Epithelial cell of proximal tubule (primary cell): ENCODE data around the gene DESI1. TPM values are rescaled to one million over a fixed set of nuclear protein-coding genes. Genes with fewer than 3 reads are reported as not detected.

Source experiments
- DNase-seq: peaks from one replicate; pipeline ENCODE4 v3.0.0-alpha.2; 2011; ENCODE audit warnings: low read depth
- H3K4me3 ChIP-seq: 2 replicates; pipeline ENCODE4 v1.5.1; 2011; ENCODE audit warnings: low read depth, mild to moderate bottlenecking, low read length
- total RNA-seq: library from RNA; depleted of rRNA; stranded (reverse); fragments of >200 nt; gene quantifications from 2 replicates; pipeline ENCODE4 v1.2.3, GENCODE V29; 2015
- TF ChIP-seq, protein P1 (sequence below): conservative IDR thresholded peaks from 2 replicates; pipeline ENCODE4 v1.5.1; 2012; ENCODE audit warnings: low read depth, mild to moderate bottlenecking, low read length

The DESI1 gene
- total RNA-seq, 1 donor from 2014 or later = 21.8 TPM

DNA sequence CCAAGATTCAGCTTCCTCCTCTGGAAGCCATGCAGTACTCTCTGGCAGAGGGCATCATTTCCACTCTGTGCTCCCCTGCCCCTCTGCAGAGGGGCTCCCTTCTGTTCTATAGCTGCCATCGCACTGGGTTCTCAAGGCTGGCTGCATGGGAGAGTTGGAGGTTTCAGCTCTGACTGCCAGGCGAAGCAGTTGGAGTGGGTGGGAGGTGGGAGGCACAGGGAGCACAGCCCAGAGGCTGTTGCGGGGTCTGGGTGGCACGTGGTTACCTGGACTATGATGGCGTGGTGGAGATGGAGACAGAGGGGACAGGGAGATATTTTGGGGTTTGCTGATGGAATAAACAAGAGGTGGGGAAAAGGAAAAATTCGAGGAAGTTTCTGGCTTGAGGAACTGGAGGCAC lies 36.0 kb downstream of the DESI1 start:
- H3K4me3 ChIP-seq = no peak overlapping the region
- DNase-seq = no peak
- TF ChIP-seq, protein P1, sequence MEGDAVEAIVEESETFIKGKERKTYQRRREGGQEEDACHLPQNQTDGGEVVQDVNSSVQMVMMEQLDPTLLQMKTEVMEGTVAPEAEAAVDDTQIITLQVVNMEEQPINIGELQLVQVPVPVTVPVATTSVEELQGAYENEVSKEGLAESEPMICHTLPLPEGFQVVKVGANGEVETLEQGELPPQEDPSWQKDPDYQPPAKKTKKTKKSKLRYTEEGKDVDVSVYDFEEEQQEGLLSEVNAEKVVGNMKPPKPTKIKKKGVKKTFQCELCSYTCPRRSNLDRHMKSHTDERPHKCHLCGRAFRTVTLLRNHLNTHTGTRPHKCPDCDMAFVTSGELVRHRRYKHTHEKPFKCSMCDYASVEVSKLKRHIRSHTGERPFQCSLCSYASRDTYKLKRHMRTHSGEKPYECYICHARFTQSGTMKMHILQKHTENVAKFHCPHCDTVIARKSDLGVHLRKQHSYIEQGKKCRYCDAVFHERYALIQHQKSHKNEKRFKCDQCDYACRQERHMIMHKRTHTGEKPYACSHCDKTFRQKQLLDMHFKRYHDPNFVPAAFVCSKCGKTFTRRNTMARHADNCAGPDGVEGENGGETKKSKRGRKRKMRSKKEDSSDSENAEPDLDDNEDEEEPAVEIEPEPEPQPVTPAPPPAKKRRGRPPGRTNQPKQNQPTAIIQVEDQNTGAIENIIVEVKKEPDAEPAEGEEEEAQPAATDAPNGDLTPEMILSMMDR = no peak

DNA sequence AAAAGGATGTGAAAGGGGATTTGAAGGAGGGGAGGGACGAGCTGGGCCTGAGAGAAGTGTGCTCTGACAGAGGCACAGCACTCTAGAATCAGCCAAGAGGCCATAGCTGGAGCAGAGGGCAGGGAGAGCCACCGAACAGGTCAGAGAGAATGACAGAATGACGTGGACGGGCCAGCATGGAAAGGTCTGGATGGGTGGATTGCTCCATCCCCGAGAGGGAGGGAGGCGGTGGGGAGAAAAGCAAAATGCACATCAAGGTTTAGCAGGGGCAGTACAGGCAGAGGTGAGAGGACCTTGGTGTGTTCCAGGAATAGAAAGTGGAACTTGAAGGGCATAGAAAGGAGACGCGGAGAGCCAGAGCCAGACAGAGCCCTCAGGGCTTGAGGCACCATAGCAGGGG lies 38.1 kb downstream of the DESI1 start:
- H3K4me3 ChIP-seq = no peak overlapping the region
- no peak for DNase-seq
- TF ChIP-seq, protein P1 = no peak

DNA sequence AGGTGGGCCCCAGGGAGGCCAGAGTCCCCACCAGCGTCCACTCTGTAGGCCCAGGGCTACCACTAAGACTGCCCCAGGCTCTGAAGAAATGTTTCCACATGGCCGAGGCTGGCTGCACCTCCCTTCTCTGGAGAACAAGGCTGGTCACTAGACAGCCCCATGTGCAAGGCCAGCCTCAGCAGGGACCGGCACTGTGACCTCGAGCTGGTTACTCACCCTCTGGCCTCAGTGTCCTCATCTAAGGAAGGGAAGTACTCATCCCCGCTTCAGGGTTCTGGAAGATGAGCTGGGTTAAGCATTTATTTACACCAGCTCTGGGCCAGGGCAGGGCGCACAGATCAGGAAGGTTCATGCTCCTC lies 40.9 kb downstream of the DESI1 start:
- no peak for DNase-seq
- H3K4me3 ChIP-seq = no peak overlapping the region
- TF ChIP-seq, protein P1 = no peak

DNA sequence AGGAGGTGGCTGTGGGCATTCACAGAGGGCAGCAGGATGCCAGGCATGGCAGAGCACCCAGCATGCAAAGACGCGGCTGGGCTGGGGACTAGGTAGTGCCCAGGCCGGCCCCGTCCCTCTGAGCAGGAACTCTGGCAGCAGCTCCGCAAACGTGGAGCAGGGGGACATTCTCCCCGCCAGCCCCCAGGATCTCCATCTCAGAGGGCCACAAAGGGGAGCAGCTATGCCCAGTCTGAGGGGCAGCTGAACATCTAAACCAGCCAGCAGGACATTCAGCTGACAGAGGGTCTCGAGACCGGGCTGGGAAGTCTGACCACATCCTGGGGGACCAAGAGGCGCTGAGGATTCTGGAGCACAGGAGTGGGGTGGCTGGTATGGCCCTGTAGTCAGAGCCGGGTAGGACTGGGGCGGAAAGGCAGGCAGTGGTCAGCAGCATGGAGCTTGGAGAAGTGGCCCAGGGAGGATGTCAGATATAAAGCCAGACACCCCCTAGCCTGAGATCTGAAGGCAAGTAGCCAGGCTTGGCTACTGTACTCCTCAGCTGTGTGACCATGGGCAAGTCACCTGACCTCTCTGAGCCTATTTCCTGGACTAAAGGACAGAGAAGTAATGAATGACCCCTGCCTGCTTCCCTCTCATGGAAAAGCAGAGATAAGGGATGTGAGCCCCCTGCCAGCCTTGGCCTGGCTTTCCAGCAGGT lies 41.4 kb downstream of the DESI1 start:
- no peak overlapping the region for H3K4me3 ChIP-seq
- TF ChIP-seq, protein P1 = no peak
- no peak for DNase-seq

DNA sequence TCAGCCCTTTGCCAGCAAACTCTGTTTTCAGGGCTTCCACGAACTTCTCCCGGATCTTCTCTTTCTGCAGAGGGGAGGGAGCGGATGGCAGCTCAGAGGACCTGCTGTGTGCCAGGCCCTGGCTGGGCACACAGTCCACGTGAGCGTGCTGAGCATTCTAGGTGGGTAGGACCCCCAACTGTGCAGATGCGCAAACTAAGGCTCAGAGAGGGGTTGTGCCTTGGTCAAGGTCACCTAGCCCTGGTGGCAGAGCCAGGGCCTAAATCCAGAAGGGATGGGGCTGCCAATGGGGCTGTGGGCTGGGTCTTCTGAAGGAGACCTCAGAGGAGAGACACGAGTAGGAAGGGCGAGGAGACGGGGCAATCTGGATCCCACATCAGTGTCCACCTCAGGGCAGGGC lies 42.0 kb downstream of the DESI1 start:
- no peak for DNase-seq
- TF ChIP-seq, protein P1 = no peak
- no peak overlapping the region for H3K4me3 ChIP-seq

DNA sequence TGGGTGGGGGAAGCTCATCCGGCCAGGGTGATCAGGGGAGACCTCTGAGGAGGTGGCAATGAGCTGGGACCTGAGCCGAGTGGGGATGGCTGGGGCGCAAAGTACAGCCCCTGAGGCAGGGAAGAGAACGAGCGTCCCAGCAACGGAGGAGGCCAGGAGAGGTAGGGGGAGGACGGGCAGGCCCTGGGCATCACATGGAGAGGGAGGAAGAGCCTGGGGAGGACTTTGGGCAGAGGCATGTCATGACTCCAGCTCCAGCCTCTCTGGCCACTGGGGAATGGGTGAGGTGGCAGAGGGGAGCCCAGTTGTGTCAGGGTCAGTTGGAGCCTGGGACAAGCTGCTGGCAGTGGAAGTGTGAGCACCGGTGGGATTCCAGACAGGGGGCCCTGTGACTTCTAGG lies 42.7 kb downstream of the DESI1 start:
- TF ChIP-seq, protein P1 = no peak
- H3K4me3 ChIP-seq = no peak overlapping the region
- DNase-seq = no peak

DNA sequence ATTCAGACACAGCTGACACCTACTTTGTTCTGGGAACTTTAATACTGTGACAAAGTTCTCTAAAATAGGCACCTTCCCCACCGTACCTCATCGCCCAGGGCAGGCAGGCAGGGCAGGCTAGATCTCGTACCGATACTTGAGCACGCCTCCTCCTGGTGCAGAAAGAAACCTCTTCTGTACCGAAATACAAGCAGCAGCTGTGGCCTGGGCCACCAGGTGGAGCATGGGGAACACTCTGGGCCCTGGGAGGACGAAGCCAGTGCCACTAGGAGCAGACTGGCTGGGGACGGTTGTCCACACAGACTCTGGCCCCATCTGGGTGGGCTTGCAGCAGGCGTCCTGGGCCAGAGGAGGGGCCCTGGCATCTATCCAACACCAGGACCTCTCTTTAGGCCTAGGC lies 44.0 kb downstream of the DESI1 start:
- no peak overlapping the region for H3K4me3 ChIP-seq
- DNase-seq = no peak
- TF ChIP-seq, protein P1 = peak; percentile 84
